ENCODE measurements around the gene MAP3K19.

MAP3K19 gene

DNA sequence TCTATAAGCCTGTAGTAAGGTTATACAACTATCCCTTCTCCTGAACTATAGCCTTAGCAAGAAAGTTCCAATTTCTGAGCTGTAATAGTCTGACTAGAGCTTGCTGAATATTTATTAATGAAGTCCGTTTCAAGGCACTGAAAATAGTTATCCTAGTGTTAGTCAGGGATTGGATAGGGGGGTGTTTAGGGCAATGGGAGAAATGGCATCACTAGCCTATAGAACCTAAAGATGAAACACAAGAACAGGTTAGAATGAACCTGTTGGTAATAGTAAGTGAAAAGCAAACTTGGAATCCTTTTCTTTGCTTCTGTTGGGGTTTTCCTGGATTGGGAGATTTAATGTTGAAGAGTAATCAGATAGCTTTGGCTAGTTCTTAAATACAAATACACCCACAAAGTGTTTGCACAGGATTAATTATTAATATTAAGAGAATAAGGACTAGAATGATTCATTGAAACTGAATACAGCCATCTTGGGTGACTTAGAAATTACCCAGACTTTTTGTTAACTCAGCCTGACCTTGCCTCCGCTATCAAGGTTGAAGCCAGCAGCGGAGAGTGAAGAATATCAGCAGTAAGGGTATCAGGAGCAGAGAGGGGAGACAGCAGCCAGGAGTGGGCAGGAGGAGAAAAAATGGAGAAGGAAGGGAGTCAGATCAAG, 114.3 kb downstream of the MAP3K19 start:
- no peak for DNase-seq (ENCODE audit: low read depth)

DNA sequence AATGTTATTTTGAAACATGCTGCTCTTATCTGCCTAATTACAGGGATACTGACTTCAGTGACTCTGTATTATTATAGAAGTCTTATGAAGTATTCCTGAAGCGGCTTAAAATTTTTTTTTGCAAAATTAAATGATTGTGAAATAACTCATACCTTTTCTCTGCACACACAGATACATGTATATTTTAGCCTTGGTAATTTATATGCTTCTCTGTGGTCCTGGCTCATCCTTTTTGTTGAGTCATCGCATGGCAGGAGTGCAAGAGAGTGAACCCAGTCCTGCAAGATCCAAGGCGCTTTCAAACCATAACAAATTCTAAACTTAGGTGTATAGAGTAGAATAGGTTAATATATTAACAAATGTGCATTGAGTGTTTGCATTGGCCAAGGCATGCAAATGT, 120.1 kb downstream of the MAP3K19 start:
- peak; percentile 53 for DNase-seq (ENCODE audit: low read depth)

DNA sequence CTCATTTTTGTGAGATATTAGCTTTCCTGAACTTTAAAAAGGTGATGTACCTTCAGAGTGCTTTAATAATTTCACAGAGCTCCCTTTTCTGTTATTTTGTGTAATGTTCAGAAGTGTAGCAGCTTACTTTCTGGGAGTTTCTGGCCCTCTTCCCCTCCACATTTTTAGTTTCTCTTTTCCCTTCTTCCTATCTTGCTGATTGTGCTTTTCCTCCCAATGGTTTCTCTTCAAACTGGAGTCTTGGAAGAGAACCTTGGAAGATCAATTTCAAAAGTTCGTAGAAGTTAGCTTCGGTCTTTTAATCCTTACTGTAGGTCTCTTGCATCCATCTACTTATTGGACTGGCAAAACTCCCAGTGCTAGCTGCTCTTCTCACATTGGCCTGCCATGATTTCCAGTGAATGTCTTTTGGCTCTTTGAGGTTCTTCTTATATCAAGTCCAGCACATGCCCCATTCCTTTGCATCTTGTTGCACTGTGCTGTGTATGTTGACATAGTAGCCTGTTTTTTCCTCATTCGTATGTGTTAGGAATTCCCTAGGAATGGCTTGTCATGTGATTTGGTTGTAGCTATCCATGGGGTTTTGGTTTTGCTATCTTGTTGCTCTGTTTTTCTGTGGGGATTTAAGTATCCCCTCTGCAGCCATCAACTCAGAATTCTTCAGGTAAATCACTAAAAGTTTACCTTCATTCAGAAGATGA, 120.9 kb downstream of the MAP3K19 start:
- DNase-seq (ENCODE audit: low read depth), result peak; percentile 6

DNA sequence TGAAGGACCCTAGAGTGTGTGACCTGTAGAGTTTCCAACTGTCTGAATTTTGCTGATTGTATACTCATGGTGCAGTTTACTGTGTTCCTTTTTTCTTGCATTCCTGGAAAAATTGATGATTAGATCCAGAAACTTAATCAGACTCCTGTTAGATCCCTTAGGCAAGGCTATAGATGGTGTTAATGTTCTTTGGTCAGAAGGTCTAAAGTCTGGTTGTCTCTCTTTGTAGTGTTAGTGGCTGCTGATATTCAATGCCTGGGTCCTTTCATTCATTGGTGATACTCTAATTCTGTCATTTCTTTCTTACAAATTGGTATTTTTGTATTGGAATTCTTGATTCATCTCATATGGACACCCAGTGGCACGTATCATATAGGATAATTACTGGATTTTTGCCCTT, 122.3 kb downstream of the MAP3K19 start:
- no peak for DNase-seq (ENCODE audit: low read depth)

DNA sequence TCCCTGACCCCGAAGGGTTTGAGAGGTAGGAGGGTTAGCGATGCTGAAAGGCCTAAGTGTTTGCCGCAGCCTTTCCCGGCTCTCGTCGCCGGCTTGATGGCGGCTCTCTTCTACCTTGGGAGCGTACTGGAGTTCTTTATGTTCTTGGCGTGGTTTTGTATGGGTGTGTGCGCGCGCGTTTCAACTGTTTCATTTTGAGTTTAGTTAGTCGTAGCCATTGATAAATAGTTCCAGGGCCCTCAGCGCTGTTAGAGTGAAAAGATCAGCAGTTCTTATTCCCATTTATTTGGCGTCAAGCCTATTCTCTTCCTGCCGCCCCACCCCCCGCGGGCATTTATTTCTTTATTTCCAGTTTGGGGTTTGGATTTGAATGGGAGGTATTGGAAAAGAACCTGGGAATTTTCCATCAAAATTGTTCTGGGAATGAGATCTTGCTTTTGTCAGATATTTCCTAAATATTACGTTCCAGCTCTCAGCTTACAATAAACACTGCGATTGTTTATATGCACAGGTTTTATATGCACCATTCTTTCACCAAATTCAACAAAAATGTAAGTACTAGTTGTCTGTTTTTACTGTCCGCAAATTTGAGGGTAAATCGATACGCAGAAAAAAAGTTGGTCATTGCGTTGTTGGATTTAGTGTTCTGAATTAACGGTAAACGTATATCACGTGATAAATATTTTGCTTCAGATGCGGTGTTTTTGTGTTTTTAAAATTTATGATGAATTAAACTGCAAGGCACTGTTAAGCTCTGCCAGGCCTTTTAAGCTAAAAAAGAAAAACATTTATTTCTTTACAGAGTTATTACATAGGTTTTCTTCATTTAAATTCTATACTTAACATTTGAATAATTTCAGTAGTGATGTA, 127.7 kb downstream of the MAP3K19 start:
- peak; percentile 53 for DNase-seq (ENCODE audit: low read depth)

DNA sequence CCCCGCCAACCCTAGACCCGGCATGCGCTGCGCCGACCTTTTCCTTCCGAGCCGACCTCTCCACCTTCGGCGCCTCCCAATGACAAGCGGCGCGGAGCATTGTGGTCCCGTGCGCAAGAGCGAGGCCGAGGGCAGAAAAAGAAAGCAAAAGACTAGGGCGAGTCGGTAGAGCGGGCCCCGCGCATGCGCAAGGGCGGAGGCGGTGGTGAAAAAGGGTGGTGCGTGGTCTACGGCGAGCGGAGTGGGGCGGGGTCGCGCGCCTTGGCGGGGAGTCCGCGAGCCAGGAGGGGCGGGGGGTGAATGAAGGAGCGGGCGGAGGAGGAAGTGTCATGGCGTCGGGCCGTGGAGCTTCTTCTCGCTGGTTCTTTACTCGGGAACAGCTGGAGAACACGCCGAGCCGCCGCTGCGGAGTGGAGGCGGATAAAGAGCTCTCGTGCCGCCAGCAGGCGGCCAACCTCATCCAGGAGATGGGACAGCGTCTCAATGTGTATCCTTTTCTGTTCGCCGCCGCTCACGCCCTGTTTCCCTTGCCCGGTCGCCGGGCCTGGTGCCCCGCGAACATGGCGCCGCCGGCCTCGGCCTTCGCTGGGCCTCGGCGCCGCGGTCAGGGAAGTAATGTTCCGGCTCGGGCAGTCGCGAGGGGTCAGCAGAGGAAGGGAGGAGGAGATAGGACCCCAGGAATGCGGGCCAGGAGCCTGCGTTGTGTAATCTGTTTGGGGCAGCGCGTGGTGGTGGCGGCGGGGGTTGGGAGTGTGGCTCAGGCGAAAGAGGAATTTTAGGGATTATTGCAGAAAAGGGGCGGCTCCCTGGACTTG, 128.5 kb downstream of the MAP3K19 start, which contains the start of gene CCNT2:
Gene CCNT2, plus strand, starts transcription at position 297 of the 815 bp plus-strand sequence. Its CDS starts 33 bp downstream, at position 330.
- DNase-seq (ENCODE audit: low read depth), result peak; percentile 99

DNA sequence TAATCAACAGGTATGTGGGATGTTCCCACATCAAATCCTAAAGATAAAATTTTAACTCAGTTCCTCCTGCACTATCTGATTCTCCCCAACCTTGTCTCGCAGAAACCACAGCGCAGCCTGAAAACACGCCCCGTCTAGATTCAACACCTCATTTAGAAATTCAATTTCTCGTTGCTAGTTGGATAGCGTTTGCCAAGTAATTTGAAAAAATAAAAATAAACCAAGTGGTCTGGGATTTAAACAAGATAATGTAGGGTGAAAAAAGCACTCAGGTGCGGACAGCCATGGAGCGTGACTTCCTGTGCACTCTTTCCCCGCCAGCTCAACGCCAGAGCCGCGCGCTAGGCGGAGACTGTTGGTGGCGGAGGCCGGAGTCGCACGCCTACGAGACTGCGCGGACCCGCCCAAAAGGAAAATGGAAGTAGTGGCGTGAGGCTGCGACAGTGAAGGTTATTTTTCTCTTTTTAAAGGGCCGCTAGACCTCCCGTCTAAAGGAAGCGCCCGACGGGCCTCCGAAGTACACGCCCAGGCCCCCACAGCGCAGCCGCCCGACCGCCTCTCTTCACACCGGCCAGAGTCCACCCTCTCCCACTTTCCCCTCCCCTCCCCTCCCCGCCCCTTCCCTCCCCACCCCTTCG, 129.2 kb downstream of the MAP3K19 start:
- DNase-seq (ENCODE audit: low read depth), result no peak

DNA sequence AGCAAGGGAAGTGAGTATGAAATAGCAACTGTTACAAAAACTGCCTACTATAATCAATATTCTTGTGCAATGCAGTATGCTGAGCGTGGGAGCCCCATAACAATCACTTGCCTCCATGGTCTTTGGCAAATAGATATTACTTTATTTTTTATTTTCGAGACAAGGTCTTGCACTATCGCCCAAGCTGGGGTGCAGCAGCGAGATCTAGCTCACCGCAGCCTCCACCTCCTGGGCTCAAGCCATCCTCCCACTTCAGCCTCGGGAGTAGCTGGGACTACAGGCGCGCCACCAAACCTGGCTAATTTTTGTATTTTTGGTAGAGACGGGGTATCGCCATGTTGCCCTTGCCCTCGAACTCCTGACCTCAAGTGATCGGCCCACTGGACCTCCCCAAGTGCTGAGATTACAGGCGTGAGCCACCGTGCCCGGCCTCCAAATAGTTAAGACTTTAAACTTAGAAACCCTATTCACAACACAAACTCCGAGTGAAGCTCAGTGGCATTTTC, 129.8 kb downstream of the MAP3K19 start:
- no peak for DNase-seq (ENCODE audit: low read depth)
